HCT116 (cell line): ENCODE measurements around the gene TBKBP1. TPM values are rescaled to one million over a fixed set of nuclear protein-coding genes. Genes with fewer than 3 reads are reported as not detected.

Experiments used
- ATAC-seq: fragments of 200-7000 bp; cut with Tn5 transposase; 2 replicates; pipeline ENCODE4 v1.9.1; 2020; ENCODE audit warnings: mild to moderate bottlenecking, moderate library complexity
- BruUV-seq: library from RNA; stranded (reverse); fragments of 400-500 nt; replicated peaks from 2 replicates; lab custom pipeline; 2021; lab: Mats Ljungman, UMichigan
- CTCF ChIA-PET: fragments of 300-600 bp; sonication (Branson Sonifier 250); formaldehyde crosslinking; loops from one replicate; lab custom pipeline; 2021; ENCODE audit warnings: antibody characterized with exemption; lab: Charles Lee
- POLR2A ChIA-PET: fragments of 300-600, 350-600 bp; sonication (Branson Sonifier 250); formaldehyde crosslinking; loops from one replicate; lab custom pipeline; 2021; ENCODE audit warnings: antibody characterized with exemption; lab: Charles Lee
- RAD21 ChIA-PET, 2 experiments: fragments of 300-600 bp; sonication (Branson Sonifier 250); formaldehyde crosslinking; loops; one replicate each; lab custom pipeline; 2023; ENCODE audit warnings: low total read pairs in 2 of 2; ENCODE audit not compliant: uncharacterized antibody in 2 of 2, unreplicated experiment in 2 of 2, low non-redundant PET in 1 of 2; lab: Charles Lee
- DNase-seq: peaks from one replicate; pipeline ENCODE4 v3.0.0-alpha.2; 2010; ENCODE audit warnings: low read depth, low spot score
- H2AFZ ChIP-seq: fragments of 200-600 bp; shearing (Covaris generic), sonication (generic); 2 replicates; pipeline ENCODE4 v1.6.1; 2017; ENCODE audit warnings: low read depth, mixed run types, mixed read lengths, antibody characterized with exemption, low read length; ENCODE audit not compliant: poor library complexity, severe bottlenecking
- H3K27ac ChIP-seq: 2 replicates; pipeline ENCODE4 v1.5.1; 2012; ENCODE audit warnings: low read depth, low read length
- H3K27me3 ChIP-seq: fragments of 200-600 bp; sonication (generic); 2 replicates; pipeline ENCODE4 v1.6.1; 2016; ENCODE audit warnings: mixed run types, low read length, mixed read lengths; ENCODE audit not compliant: insufficient read depth
- H3K36me3 ChIP-seq, 2 experiments: fragments of 200-500 bp in 1 of 2; fragments of 200-600 bp in 1 of 2; sonication (Bioruptor generic) in 1 of 2; sonication (generic) in 1 of 2; 2 replicates each; pipeline versions ENCODE4 v1.5.1 to v1.6.1; 2014 to 2016; ENCODE audit warnings: low read length in 2 of 2, inconsistent platforms in 1 of 2, mixed read lengths in 1 of 2, mixed run types in 1 of 2; ENCODE audit not compliant: insufficient read depth in 2 of 2, control insufficient read depth in 1 of 2
- H3K4me1 ChIP-seq, 2 experiments: fragments of 200-600 bp in 1 of 2; sonication (generic) in 1 of 2; 2 replicates each; pipeline versions ENCODE4 v1.5.1 to v1.6.1; 2012 to 2017; ENCODE audit warnings: low read length in 2 of 2, inconsistent platforms in 1 of 2, mild to moderate bottlenecking in 1 of 2, mixed read lengths in 1 of 2, mixed run types in 1 of 2, moderate library complexity in 1 of 2; ENCODE audit not compliant: insufficient read depth in 2 of 2, control insufficient read depth in 1 of 2
- H3K4me2 ChIP-seq: fragments of 200-600 bp; sonication (generic); 2 replicates; pipeline ENCODE4 v1.6.1; 2017; ENCODE audit warnings: mixed run types, low read length, mixed read lengths
- H3K4me3 ChIP-seq, 2 experiments: fragments of 200-600 bp in 1 of 2; sonication (generic) in 1 of 2; replicated peaks in 1 of 2; 2 replicates each; pipeline ENCODE4 v1.5.1; 2011 to 2016; ENCODE audit warnings: low read length in 2 of 2, control low read depth in 1 of 2, low read depth in 1 of 2, mild to moderate bottlenecking in 1 of 2, mixed read lengths in 1 of 2, mixed run types in 1 of 2
- H3K79me2 ChIP-seq: fragments of 200-600 bp; sonication (generic); 2 replicates; pipeline ENCODE4 v1.6.1; 2017; ENCODE audit warnings: mild to moderate bottlenecking, mixed run types, low read length, moderate library complexity, mixed read lengths; ENCODE audit not compliant: insufficient read depth
- H3K9ac ChIP-seq: fragments of 200-600 bp; sonication (generic); 2 replicates; pipeline ENCODE4 v1.6.1; 2016; ENCODE audit warnings: low read length, mixed read lengths
- H3K9me2 ChIP-seq: fragments of 200-600 bp; sonication (generic), shearing (Covaris generic); 2 replicates; pipeline ENCODE4 v1.6.1; 2017; ENCODE audit warnings: mixed run types, mild to moderate bottlenecking, moderate library complexity; ENCODE audit not compliant: insufficient read depth
- H3K9me3 ChIP-seq, 2 experiments: fragments of 200-500 bp in 1 of 2; fragments of 200-600 bp in 1 of 2; sonication (Bioruptor generic) in 1 of 2; sonication (generic) in 1 of 2; 2 replicates each; pipeline ENCODE4 v1.6.1; 2014 to 2017; ENCODE audit warnings: low read length in 2 of 2, mixed read lengths in 2 of 2, inconsistent platforms in 1 of 2, low read depth in 1 of 2, mild to moderate bottlenecking in 1 of 2, mixed run types in 1 of 2, moderate library complexity in 1 of 2; ENCODE audit not compliant: control insufficient read depth in 1 of 2, insufficient read depth in 1 of 2
- H4K20me1 ChIP-seq: fragments of 200-600 bp; sonication (generic), shearing (Covaris generic); 2 replicates; pipeline ENCODE4 v1.6.1; 2017; ENCODE audit warnings: mixed run types, mild to moderate bottlenecking, moderate library complexity; ENCODE audit not compliant: insufficient read depth
- CEBPB ChIP-seq: IDR thresholded peaks from 2 replicates; pipeline ENCODE4 v1.6.1; 2012; ENCODE audit warnings: low read depth
- EGR1 ChIP-seq: IDR thresholded peaks from 2 replicates; pipeline ENCODE4 v1.6.1; 2012; ENCODE audit warnings: low read depth
- ELF1 ChIP-seq: IDR thresholded peaks from 2 replicates; pipeline ENCODE4 v1.6.1; 2012; ENCODE audit warnings: low read depth, borderline replicate concordance
- EZH2phosphoT487 ChIP-seq: fragments of 200-600 bp; IDR thresholded peaks from 2 replicates; pipeline ENCODE4 v1.6.1; 2018; ENCODE audit warnings: antibody characterized with exemption, borderline replicate concordance
- FOSL1 ChIP-seq: IDR thresholded peaks from 2 replicates; pipeline ENCODE4 v1.6.1; 2012; ENCODE audit warnings: low read depth
- POLR2A ChIP-seq: IDR thresholded peaks from 2 replicates; pipeline ENCODE4 v1.7.0; 2011; ENCODE audit warnings: borderline replicate concordance; ENCODE audit not compliant: insufficient read depth, insufficient read length; ENCODE audit errors: extremely low read depth
- POLR2AphosphoS5 ChIP-seq: IDR thresholded peaks from 2 replicates; pipeline ENCODE4 v1.6.1; 2011; ENCODE audit warnings: mild to moderate bottlenecking, low read depth, low read length, moderate library complexity
- RAD21 ChIP-seq: IDR thresholded peaks from 2 replicates; pipeline ENCODE4 v1.6.1; 2012; ENCODE audit warnings: low read depth, mild to moderate bottlenecking
- SIN3A ChIP-seq: IDR thresholded peaks from 2 replicates; pipeline ENCODE4 v1.6.1; 2012; ENCODE audit warnings: low read depth
- SRF ChIP-seq: IDR thresholded peaks from 2 replicates; pipeline ENCODE4 v1.6.1; 2012; ENCODE audit warnings: low read depth
- ZFX ChIP-seq: fragments of 450-650 bp; IDR thresholded peaks from 2 replicates; pipeline ENCODE4 v1.6.1; 2017
- ZNF274 ChIP-seq: fragments of 200-500 bp; sonication (Bioruptor generic); IDR thresholded peaks from 2 replicates; pipeline ENCODE4 v1.6.1; 2014; ENCODE audit warnings: mild to moderate bottlenecking, low read depth, low read length, inconsistent platforms
- intact Hi-C: fragments of 100-400 bp; cut with micrococcal nuclease; formaldehyde crosslinking; loops from 2 replicates; pipeline ENCODE4 v1.10.0; 2022
- total RNA-seq: library from RNA; stranded (reverse); gene quantifications from one replicate; pipeline ENCODE4 v1.2.1, GENCODE V29; 2021; ENCODE audit not compliant: unreplicated experiment
- TF ChIP-seq, protein P1 (sequence below): IDR thresholded peaks from 2 replicates; pipeline ENCODE4 v1.6.1; 2012; ENCODE audit warnings: low read depth
- TF ChIP-seq, protein P2 (sequence below): IDR thresholded peaks from 2 replicates; pipeline ENCODE4 v1.6.1; 2011; ENCODE audit warnings: mild to moderate bottlenecking, low read length, moderate library complexity; ENCODE audit not compliant: insufficient replicate concordance; ENCODE audit errors: extremely low read depth

Gene TBKBP1
- total RNA-seq, 1 experiment from 2014 or later, result 12.4 TPM

DNA sequence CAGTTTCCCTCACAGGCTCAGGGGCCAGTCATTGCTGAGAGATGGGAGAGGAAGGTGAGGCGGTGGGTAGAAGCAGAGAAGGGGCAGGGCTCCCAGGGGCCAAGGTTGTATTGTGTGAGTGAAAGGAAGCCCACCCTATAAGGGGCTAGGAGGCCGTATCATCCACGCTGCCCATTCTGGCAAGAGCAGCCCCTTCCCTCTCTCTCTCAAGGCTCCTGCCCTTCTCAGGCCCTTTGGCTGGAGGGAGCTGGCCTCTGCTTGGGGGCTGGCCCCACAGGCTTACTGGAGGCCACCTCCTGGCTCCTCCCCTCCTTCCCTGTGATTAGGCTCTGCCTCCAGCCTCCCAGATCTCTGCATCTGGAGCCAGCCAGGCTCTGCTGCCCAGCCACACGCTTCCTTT is 7.6 kb downstream of the TBKBP1 start:
- H2AFZ ChIP-seq, result no peak overlapping the region
- peaks cover 0 to 6% of the 10 kb centered on the region in 2 experiments; a peak in 2 of 4 replicates for H3K4me1 ChIP-seq
- H3K27me3 ChIP-seq, result no peaks in the 10 kb centered on the region
- DNase-seq, result no peak
- no peaks in the 10 kb centered on the region for H3K79me2 ChIP-seq
- RAD21 ChIA-PET, result no interaction called here
- H3K9me3 ChIP-seq, result no peaks in the 10 kb centered on the region
- intact Hi-C loops, result no loop called here
- H3K9me2 ChIP-seq, result no peaks in the 10 kb centered on the region
- no peak overlapping the region for H3K27ac ChIP-seq
- no peaks in the 10 kb centered on the region for H3K36me3 ChIP-seq
- peak; percentile 32; the same call in 1 of the 2 replicates for ATAC-seq
- no TSS peak for BruUV-seq
- no peak for TF ChIP-seq ZFX
- TF ChIP-seq ZNF274, result no peak
- TF ChIP-seq, protein P1, sequence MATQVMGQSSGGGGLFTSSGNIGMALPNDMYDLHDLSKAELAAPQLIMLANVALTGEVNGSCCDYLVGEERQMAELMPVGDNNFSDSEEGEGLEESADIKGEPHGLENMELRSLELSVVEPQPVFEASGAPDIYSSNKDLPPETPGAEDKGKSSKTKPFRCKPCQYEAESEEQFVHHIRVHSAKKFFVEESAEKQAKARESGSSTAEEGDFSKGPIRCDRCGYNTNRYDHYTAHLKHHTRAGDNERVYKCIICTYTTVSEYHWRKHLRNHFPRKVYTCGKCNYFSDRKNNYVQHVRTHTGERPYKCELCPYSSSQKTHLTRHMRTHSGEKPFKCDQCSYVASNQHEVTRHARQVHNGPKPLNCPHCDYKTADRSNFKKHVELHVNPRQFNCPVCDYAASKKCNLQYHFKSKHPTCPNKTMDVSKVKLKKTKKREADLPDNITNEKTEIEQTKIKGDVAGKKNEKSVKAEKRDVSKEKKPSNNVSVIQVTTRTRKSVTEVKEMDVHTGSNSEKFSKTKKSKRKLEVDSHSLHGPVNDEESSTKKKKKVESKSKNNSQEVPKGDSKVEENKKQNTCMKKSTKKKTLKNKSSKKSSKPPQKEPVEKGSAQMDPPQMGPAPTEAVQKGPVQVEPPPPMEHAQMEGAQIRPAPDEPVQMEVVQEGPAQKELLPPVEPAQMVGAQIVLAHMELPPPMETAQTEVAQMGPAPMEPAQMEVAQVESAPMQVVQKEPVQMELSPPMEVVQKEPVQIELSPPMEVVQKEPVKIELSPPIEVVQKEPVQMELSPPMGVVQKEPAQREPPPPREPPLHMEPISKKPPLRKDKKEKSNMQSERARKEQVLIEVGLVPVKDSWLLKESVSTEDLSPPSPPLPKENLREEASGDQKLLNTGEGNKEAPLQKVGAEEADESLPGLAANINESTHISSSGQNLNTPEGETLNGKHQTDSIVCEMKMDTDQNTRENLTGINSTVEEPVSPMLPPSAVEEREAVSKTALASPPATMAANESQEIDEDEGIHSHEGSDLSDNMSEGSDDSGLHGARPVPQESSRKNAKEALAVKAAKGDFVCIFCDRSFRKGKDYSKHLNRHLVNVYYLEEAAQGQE, result no peak
- no peak for TF ChIP-seq POLR2AphosphoS5
- TF ChIP-seq EGR1, result no peak
- no peak for TF ChIP-seq CEBPB
- no peak for TF ChIP-seq SRF
- TF ChIP-seq SIN3A, result no peak
- no peak for TF ChIP-seq EZH2phosphoT487
- TF ChIP-seq, protein P2, sequence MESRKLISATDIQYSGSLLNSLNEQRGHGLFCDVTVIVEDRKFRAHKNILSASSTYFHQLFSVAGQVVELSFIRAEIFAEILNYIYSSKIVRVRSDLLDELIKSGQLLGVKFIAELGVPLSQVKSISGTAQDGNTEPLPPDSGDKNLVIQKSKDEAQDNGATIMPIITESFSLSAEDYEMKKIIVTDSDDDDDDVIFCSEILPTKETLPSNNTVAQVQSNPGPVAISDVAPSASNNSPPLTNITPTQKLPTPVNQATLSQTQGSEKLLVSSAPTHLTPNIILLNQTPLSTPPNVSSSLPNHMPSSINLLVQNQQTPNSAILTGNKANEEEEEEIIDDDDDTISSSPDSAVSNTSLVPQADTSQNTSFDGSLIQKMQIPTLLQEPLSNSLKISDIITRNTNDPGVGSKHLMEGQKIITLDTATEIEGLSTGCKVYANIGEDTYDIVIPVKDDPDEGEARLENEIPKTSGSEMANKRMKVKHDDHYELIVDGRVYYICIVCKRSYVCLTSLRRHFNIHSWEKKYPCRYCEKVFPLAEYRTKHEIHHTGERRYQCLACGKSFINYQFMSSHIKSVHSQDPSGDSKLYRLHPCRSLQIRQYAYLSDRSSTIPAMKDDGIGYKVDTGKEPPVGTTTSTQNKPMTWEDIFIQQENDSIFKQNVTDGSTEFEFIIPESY, result no peak
- no peak for TF ChIP-seq ELF1
- TF ChIP-seq POLR2A, result no peak
- no peak for TF ChIP-seq RAD21
- TF ChIP-seq FOSL1, result no peak
- H3K4me3 ChIP-seq, result no peak overlapping the region
- no peak overlapping the region for H3K9ac ChIP-seq
- CTCF ChIA-PET, result no interaction called here
- H4K20me1 ChIP-seq, result no peaks in the 10 kb centered on the region
- POLR2A ChIA-PET, result no interaction called here
- H3K4me2 ChIP-seq, result no peak overlapping the region
